Measurements from ENCODE around the gene TTLL12.

TTLL12 gene

GRCh38 chr22:43118024-43118849 lies 68.7 kb downstream of the TTLL12 start:
- DNase-seq: no peak

- no peak for DNase-seq
Measured at GRCh38 chr22:43116932-43117331, 70.0 kb downstream of the TTLL12 start.
